GM18858 (cell line): ENCODE data around the gene RAP1GAP.

Experiments used
- ATAC-seq: cut with Tn5 transposase; IDR thresholded peaks from one replicate; pipeline ENCODE4 v1.9.1; 2021; ENCODE audit not compliant: unreplicated experiment

The RAP1GAP gene

GRCh38 chr1:21630571-21631343, 38.4 kb downstream of the RAP1GAP start:
- no peak for ATAC-seq

DNA sequence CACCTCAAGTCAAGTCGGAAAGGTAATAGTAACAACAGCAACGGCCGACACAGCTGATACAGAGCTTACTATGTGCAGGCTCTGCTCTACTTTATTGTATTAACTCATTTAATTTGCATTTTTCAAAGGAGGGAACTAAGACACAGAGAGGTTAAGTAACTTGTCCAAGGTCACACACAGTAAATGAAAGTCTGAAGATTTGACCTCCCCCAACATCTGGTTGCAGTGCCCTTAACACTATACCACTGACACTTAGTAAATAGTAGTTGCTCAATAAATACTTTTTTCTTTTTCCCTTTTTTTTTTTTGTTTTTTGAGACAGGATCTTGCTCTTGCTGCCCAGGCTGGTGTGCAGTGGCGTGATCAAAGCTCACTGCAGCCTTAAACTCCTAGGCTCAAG, 39.2 kb downstream of the RAP1GAP start:
- ATAC-seq: no peak

DNA sequence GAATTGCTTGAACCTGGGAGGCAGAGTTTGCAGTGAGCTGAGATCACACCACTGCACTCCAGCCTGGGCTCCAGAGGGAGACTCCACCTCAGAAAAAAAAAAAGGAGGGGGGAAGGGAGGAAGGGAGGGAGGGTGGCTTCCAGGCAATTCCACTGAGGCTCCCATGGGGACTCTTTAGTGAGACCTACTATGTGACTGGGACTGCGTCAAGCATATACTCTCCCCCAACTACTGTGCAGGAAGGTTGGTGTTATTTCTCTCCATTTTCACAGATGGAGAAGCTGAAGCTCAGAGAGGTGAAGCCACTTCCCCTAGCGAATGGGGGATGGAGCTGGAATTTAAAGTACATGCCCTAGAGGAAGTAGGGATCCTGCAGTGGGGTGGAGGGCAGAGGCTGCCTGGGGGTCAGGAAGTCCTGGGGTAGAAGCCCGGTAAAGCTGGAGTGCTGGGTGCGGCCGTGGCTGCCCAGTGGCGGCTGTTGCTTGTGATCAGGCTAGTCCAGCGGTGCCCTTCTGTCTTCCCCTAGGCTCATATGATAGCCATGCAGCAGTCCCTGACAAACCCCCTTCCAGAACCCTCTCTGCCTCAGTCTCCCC, 40.3 kb downstream of the RAP1GAP start:
- ATAC-seq: no peak

- no peak for ATAC-seq
Measured at GRCh38 chr1:21626921-21627339, 42.2 kb downstream of the RAP1GAP start.

DNA sequence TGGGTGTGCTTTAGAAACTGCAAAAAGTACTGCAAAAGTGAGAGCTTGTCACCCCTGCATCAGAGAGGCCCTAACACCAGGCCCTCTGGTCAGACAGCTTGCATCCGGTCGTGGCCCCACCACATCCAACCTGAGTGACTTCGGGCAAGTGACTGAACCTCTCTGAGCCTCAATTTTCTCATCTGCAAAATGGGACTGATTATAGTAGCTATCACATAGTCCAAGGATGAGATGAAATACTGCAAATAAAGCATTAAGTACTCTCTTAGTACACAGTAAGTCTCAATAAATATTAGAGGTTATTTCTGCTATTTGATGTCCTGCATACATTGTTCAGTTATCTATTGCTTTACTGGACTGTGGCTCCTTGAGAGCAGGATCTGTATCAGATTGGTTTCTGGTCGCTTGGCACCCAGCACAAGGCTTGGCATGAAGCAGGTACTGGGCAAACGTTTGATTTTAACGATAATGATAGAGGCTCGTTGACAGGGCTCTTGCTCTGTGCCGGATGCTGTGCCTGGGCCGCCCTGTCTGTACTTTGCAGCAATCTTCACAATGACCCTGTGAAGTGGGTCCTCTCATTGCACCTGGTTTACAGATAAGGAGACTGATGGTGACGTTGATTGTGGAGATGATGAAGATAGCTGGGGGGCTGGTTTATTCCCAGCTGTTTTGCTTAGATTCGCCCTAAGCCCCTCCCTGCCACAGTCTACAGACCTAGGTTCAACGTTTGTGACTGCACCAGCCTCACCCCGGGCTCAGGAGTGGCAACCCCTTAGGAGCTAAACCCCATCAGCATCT, 43.6 kb downstream of the RAP1GAP start:
- no peak for ATAC-seq

DNA sequence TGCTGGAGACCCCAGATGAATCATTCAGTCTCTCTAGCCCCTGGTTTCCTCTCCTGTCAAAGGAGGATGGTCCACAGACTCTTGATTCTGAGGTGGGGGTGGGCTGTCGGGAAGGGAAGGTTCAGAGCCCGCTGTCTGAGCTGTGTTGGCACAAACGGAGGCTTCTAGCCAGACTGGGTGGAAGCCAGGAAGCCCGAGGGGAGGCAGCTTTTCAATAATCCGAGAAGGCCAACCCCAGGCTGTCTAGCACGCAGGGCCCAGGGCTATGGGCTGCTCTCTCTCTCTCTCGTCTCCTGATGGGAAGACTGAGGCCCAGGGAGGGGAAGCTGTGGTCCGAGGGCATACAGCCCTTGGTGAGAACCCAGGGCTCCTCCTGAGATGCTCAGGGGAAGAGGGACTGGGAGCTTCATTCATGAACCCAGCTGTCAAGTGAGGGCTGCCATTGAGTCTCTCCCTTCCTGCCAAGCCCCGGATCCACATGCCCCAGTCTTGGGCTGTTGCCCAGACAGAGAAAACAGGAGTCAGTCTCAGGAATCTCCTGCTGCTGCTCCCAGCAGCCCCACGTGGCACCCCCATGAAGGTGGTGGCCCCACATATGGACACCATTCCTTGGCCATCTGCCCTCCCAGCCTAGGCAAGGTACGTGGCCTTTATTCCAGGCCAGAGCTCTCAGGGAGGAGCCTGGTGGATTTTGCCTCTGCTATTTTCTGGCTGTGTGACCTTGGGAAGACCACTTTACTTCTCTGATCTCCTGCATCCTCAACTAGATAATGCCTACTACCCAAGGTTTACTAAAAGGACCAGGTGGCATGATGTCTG, 44.4 kb downstream of the RAP1GAP start:
- ATAC-seq: no peak

GRCh38 chr1:21623410-21623961, 45.7 kb downstream of the RAP1GAP start:
- no peak for ATAC-seq

DNA sequence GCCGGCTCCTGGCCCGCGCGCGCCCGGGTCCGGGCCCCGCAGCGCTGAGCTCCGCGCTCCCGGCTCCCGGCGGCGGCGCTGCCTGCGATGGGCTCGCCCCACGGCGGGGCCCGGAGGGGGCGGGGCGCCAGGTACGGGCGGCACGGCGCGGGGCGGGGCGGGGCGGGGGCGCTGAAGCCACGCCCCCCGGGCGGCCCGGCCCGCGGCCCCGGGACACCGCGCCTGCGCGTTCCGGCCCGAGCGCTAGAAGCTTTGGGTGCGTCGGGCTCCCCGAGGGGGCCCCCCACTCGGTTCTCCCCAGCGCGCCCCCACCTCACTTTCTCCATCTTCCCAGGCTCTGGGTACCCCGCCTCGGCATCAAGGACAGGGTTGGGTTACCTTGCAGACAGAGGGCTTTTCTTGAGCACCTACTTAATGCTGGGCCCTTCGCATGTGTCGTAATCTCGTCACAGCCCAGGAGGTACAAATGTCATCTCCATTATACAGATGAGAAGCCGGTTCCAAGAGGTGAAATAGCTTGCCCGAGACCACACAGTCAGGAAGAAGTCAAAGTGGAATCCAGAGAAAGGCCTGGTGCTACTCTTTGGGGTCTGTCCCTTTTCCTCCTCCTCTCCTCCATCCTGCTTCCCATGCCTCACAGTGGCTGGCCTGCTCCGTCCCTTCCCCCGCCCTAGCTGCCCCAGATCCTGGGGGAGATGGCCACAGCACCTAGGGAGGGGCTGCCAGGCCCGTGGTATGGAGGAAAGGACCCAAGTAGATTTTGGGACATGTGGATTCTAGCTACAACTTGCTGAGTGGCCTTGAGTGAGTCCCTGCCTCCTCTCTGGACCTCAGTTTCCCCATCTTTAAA, 46.5 kb downstream of the RAP1GAP start:
- no peak for ATAC-seq

- no peak for ATAC-seq
Measured at GRCh38 chr1:21621761-21622436, 47.3 kb downstream of the RAP1GAP start.

GRCh38 chr1:21621051-21621450, 48.1 kb downstream of the RAP1GAP start:
- ATAC-seq: no peak

DNA sequence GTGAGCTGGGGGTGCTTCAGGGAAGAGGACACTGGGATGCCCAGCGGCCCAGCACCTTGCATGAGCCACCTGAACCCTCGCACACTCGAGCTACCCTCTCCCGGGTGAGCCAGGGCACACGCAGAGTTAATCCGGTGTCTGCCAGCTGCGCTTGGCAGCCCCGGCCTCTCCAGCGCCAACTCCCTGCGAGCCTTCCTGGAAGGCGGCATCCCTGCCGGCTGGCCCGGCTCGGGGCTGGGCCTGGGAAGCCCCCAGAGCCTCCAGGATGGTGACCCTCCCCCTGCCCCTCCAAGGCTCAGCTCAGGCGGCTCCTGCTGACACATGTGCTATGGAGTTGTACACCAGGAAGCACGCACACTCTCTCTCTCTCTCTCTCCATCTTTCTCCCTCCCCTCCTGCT, 48.7 kb downstream of the RAP1GAP start:
- ATAC-seq: no peak

DNA sequence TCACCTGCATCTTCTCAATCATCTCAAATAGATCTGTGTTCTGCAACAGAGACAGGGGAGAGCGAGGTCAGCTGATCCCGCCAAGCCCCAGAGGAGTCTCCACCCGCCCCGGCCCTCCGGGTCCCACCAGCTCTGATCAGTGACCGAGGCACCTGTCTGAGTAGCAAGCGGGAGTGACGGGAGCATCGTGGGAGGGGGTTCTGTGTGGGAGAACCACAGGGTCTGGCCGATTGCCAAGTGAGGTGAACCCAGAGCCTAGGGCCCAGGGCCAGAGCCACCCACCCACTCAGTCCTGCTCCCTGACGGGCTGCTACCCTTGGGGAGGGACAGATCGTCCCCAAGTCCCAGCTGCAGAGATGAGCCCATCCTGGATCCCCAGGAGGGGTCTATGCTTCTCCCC, 49.1 kb downstream of the RAP1GAP start:
- ATAC-seq: no peak

DNA sequence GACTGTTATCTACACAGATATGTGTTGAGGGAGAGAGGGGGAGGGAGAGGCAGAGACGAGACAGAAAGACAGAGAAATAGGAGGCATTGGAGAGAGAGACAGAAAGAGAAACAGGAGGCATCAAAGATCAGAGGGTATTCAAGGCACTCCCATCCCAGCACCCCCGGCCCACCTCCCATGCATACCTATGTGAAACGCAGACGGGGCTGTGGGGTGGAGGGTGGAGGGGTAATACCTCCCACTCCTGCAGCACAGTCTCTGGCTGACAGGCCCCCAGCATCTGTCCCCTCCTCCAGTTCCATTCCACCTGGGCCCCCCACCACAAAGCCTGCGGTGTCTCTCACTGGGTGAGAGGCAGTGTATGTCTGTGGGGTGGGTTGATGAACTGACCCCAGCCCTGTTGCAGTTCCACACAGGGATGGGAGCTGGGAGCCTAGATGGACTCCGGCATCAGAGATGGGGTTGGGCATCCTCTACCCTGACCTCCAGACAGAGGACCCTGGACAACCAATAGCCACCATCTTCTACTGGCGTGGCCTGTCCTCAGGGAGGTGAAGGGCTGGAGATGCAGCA, 49.7 kb downstream of the RAP1GAP start:
- no peak for ATAC-seq

DNA sequence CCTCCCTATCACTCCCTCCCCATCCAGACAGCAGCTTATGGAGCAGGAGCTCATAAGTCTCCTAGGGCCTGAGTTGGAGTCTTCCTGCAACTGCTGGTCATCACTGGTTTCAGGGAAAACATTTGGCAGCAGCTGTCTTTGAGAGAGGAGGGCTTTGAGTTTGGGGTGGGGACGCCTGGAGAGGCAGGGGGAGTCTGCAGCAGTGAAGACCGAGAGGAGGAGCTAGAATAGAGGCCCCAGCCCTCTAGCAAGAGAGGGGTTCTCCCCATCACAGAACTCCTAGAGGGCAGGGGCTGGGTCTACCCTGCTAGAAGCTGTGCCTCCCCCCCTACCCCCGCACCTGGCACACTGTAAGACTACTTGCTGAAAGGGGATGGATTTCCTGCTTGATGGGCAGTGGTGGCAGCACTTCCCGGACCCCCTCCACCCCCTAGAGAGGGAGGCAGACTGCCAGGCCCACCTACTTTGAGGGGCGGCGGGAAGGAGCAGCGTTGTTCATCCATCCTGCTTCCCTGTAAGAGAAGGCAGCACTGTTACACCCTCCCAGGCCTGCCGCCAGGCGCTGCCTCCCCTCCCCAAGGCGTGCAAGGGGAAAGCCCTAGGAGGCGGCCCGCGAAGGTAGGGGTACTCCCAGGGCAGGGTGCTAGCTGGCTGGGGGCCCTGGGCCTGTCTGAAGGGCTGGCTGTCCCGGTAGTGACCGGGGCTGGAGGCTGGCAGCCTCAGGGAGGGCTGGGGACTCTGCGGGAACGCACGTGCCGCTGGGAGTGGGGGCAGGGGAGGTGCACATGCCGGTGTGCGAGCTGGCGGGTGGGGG, 50.4 kb downstream of the RAP1GAP start:
- ATAC-seq: no peak

GRCh38 chr1:21618059-21618458, 51.1 kb downstream of the RAP1GAP start:
- no peak for ATAC-seq

DNA sequence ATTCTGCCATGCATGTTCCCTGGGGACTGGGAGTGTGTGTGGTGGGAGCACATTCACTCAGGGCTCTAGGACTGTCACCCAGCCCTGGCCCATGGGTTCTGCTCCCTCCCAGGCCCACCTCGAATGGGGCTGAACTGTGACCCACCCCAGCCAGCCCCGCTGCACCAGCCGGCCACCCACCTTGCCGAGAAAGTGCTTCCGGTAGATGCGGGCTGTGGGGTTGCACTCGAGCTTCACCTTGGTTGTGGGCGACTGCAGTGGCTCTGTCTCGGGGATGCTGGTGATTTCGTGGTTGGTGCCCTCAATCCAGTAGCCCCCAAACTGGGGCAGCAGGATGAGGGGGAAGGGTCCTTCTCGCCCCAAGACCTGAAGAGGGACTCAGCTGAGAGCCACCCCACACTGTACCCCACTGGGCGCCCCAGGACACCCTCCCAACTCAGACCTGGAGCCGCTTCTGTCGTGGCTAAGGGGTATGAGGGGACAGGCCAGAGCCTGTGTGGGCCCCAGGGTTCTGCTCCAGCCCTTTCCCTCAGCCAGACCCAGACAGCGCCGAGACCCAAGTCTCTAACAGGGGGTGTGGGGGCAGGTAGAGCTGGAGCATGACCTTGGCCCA, 51.9 kb downstream of the RAP1GAP start:
- no peak for ATAC-seq

DNA sequence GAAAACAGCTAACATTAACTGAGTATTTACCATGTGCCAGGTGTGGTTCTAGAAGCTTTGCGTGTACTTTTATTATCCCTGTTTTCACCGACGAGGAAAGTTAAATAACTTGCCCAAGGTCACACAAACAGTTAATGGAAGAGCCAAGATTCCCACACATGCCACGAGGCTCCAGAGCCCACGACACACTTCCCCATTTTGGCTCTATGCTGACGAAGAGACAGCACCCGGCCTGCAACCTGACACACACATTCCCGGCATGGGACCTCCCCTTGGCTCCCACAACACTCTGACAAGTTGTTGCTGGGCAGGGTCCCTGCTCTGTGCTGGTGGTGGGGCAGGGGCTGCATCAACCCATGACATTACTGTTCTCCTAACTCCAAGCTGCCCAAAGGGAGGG, 52.8 kb downstream of the RAP1GAP start:
- no peak for ATAC-seq
